HepG2 (cell line): ENCODE measurements around the gene YWHAQ. TPM values are rescaled to one million over a fixed set of nuclear protein-coding genes. Genes with fewer than 3 reads are reported as not detected.
"Not testable (repeated sequence)": the region's sequence is repeated elsewhere in the genome, so short reads cannot be mapped to it uniquely, and the experiment has no call there.

ENCODE experiments used
- ATAC-seq: fragments of 200-7000 bp; cut with Tn5 transposase; 3 replicates; pipeline ENCODE4 v1.9.1; 2020; ENCODE audit warnings: mild to moderate bottlenecking, moderate library complexity
- BruUV-seq: library from RNA; stranded (reverse); fragments of 400-500 nt; replicated peaks from 2 replicates; lab custom pipeline; 2021; lab: Mats Ljungman, UMichigan
- CTCF ChIA-PET: fragments of 300-600 bp; formaldehyde crosslinking; extraction: SDS; loops from one replicate; lab custom pipeline; 2021; ENCODE audit warnings: low total read pairs, inconsistent platforms, low intra/inter-chr PET ratio; lab: Yijun Ruan, JAX
- POLR2A ChIA-PET: fragments of 350-600 bp; sonication (Branson Sonifier 250); formaldehyde crosslinking; loops from one replicate; lab custom pipeline; 2020; ENCODE audit warnings: antibody characterized with exemption, inconsistent platforms; lab: Yijun Ruan, JAX
- DNase-seq: peaks from one replicate; pipeline ENCODE4 v3.0.0-alpha.2; 2015; ENCODE audit warnings: low spot score
- FAIRE-seq: peaks from 3 replicates; lab custom pipeline; 2011; peaks lifted over from hg19 to GRCh38; lab: Jason Lieb, UNC
- H2AFZ ChIP-seq: one replicate; pipeline ENCODE4 v1.6.1; 2011; ENCODE audit warnings: low read length, inconsistent platforms
- H3K27ac ChIP-seq: fragments of 300-600 bp; 3 replicates; pipeline ENCODE4 v1.8.0; 2011; ENCODE audit warnings: mixed run types, mild to moderate bottlenecking, mixed read lengths, low read length, inconsistent platforms; ENCODE audit not compliant: insufficient read depth; ENCODE audit errors: extremely low read length
- H3K27me3 ChIP-seq, 2 experiments: fragments of 200-600 bp in 1 of 2; 2 replicates in 1 of 2; 3 replicates in 1 of 2; pipeline versions ENCODE4 v1.6.0 to v1.8.0; 2011; ENCODE audit warnings: low read length in 2 of 2, mild to moderate bottlenecking in 2 of 2, moderate library complexity in 2 of 2, inconsistent platforms in 1 of 2; ENCODE audit not compliant: insufficient read depth in 2 of 2, control insufficient read depth in 1 of 2
- H3K36me3 ChIP-seq, 2 experiments: fragments of 200-600 bp in 1 of 2; replicated peaks in 1 of 2; 2 replicates in 1 of 2; 3 replicates in 1 of 2; pipeline versions ENCODE4 v1.5.1 to v1.8.0; 2011; ENCODE audit warnings: low read length in 2 of 2, inconsistent platforms in 1 of 2; ENCODE audit not compliant: insufficient read depth in 2 of 2, control insufficient read depth in 1 of 2
- H3K4me1 ChIP-seq: 2 replicates; pipeline ENCODE4 v1.5.1; 2012; ENCODE audit warnings: low read length, inconsistent platforms; ENCODE audit not compliant: insufficient read depth
- H3K4me2 ChIP-seq: 2 replicates; pipeline ENCODE4 v1.6.0; 2011; ENCODE audit warnings: low read depth, low read length, inconsistent platforms
- H3K4me3 ChIP-seq, 3 experiments: fragments of 200-600 bp in 1 of 3; sonication (generic), shearing (Covaris generic) in 1 of 3; replicated peaks in 1 of 3; 2 replicates each; pipeline ENCODE4 v1.5.1; 2011 to 2016; ENCODE audit warnings: low read length in 3 of 3, inconsistent platforms in 2 of 3, low read depth in 2 of 3, mild to moderate bottlenecking in 2 of 3, control low read depth in 1 of 3, mixed read lengths in 1 of 3; ENCODE audit not compliant: insufficient read depth in 1 of 3
- H3K79me2 ChIP-seq: one replicate; pipeline ENCODE4 v1.6.1; 2011; ENCODE audit warnings: low read length, inconsistent platforms; ENCODE audit not compliant: insufficient read depth
- H3K9ac ChIP-seq: 2 replicates; pipeline ENCODE4 v1.6.0; 2011; ENCODE audit warnings: mild to moderate bottlenecking, low read depth, low read length, inconsistent platforms; ENCODE audit not compliant: insufficient read depth
- H3K9me3 ChIP-seq: 2 replicates; pipeline ENCODE4 v1.5.1; 2012; ENCODE audit warnings: mild to moderate bottlenecking, low read length
- H4K20me1 ChIP-seq: 2 replicates; pipeline ENCODE4 v1.6.0; 2011; ENCODE audit warnings: inconsistent platforms, mild to moderate bottlenecking, low read length, moderate library complexity; ENCODE audit not compliant: insufficient read depth
- HNF4A ChIP-seq: sonication (generic); formaldehyde crosslinking; IDR thresholded peaks from 2 replicates; pipeline ENCODE4 v1.4.0; 2020; ENCODE audit warnings: missing genetic modification reagents
- RBM22 ChIP-seq: fragments of 200-400 bp; formaldehyde crosslinking; optimal IDR thresholded peaks from 2 replicates; pipeline ENCODE3; 2017; ENCODE audit warnings: mild to moderate bottlenecking, low read length, moderate library complexity
- XBP1 ChIP-seq: sonication (generic); formaldehyde crosslinking; IDR thresholded peaks from 2 replicates; pipeline ENCODE4 v1.5.0; 2020; ENCODE audit warnings: missing genetic modification reagents
- ZBTB14 ChIP-seq: sonication (generic); formaldehyde crosslinking; IDR thresholded peaks from 2 replicates; pipeline ENCODE4 v1.4.0; 2020; ENCODE audit warnings: missing genetic modification reagents
- ZBTB33 ChIP-seq: sonication (generic); formaldehyde crosslinking; IDR thresholded peaks from 2 replicates; pipeline ENCODE4 v1.4.0; 2020; ENCODE audit warnings: missing genetic modification reagents
- ZFP41 ChIP-seq: sonication (generic); formaldehyde crosslinking; IDR thresholded peaks from 2 replicates; pipeline ENCODE4 v1.4.0; 2020; ENCODE audit warnings: mild to moderate bottlenecking, missing genetic modification reagents, borderline replicate concordance
- ZNF18 ChIP-seq: sonication (generic); formaldehyde crosslinking; IDR thresholded peaks from 2 replicates; pipeline ENCODE4 v1.8.0; 2022; ENCODE audit warnings: mild to moderate bottlenecking, missing genetic modification reagents; ENCODE audit not compliant: insufficient replicate concordance
- ZNF441 ChIP-seq: sonication (generic); formaldehyde crosslinking; IDR thresholded peaks from 2 replicates; pipeline ENCODE4 v1.7.0; 2021; ENCODE audit warnings: missing genetic modification reagents, borderline replicate concordance
- ZNF879 ChIP-seq: sonication (generic); formaldehyde crosslinking; IDR thresholded peaks from 2 replicates; pipeline ENCODE4 v1.8.1; 2023; ENCODE audit warnings: missing genetic modification reagents
- WGBS: methylation state at CpG from one replicate; pipeline ENCODE4 v1.1.6; 2017; ENCODE audit warnings: low lambda C conversion rate; 5-methylcytosine and 5-hydroxymethylcytosine counted together
- in situ Hi-C: cut with HindIII; loops from 2 replicates; pipeline ENCODE4 v1.10.0; 2017; ENCODE audit warnings: low pct_unique_long_range_greater_than_20kb; ENCODE audit not compliant: extremely low pct_ligation_motif_present
- intact Hi-C: fragments of 100-400 bp; cut with micrococcal nuclease; formaldehyde crosslinking; loops from one replicate; pipeline ENCODE4 v1.10.0; 2022; ENCODE audit not compliant: unreplicated experiment
- polyA plus RNA-seq, 8 experiments: library from polyadenylated mRNA; depleted of rRNA in 3 of 8; stranded (reverse) in 7 of 8; unstranded in 1 of 8; fragments of >200 nt; fragmentation: Illumina TruSeq in 4 of 8; extraction: Trizol in 4 of 8; gene quantifications; 2 replicates each; pipeline versions ENCODE4 v1.2.1 to v1.2.3, GENCODE V29; 2011 to 2016; ENCODE audit warnings: low read depth in 4 of 8, missing spikeins in 1 of 8, mixed read lengths in 1 of 8; ENCODE audit not compliant: insufficient read depth in 1 of 8
- total RNA-seq, 5 experiments: library from RNA; depleted of rRNA; stranded (reverse); fragments of >200 nt; fragmentation: Illumina TruSeq; extraction: Trizol; gene quantifications; 2 replicates each; pipeline ENCODE4 v1.2.3, GENCODE V29; 2016; ENCODE audit warnings: low read depth in 1 of 5

Gene YWHAQ
- total and polyA plus RNA-seq, 2 of the 13 experiments (the other 11 are each of a cell fraction or from before 2014, with no cell fraction given): 160 to 304 TPM

DNA sequence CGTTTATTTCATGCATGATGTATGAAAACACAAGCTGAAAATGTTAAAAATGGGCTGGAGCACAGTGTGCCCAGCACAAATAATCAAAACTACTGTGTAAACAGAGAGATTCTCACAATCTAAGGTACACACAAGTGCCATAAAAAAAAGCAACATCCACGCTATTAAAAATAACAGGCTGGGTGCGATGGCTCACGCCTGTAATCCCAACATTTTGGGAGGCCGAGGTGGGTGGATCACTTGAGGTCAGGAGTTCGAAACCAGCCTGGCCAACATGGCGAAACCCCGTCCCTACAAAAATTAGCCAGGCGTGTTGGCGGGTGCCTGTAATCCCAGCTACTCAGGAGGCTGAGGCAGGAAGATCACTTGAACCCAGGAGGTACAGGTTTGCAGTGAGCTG is 22.3 kb downstream of the YWHAQ start:
- peak; percentile 40 for TF ChIP-seq RBM22
- TF ChIP-seq ZBTB33: 0 out of 2 replicates have a peak, but pooled peaks have one; percentile 21
- H3K27me3 ChIP-seq, H3K27ac ChIP-seq, CTCF ChIA-PET, DNase-seq, ATAC-seq, H3K36me3 ChIP-seq, H3K4me2 ChIP-seq, POLR2A ChIA-PET, FAIRE-seq, H2AFZ ChIP-seq, H3K9me3 ChIP-seq, in situ Hi-C loops, intact Hi-C loops, H3K9ac ChIP-seq, BruUV-seq, H3K4me3 ChIP-seq: not testable (repeated sequence)
- WGBS: 96% methylated on average over 10 of the region's 10 CpGs
- Histone ChIP-seq H4K20me1 (peaks cover 53% of the 10 kb centered on the region), H3K79me2 (peaks cover 98% of the 10 kb centered on the region), H3K4me1 (peaks cover 49% of the 10 kb centered on the region)

DNA sequence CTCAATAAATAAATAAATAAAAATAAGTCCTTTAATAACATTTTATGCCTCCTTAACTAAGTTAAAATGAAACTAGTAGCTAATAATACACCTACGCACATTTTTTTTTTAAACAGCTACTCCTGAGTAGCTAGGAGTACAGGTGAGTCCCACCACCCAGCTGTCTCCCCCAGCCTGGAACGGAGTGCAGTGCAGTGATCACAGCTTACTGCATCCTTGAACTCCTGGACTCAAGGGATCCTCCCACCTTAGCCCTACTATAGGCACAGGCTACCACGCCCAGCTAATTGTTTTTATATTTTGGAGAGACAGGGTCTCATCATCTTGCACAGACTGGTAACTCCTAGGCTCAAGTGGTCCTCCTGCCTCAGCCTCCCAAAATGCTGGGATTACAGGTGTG is 28.4 kb downstream of the YWHAQ start:
- in situ Hi-C loops (no loop called here), intact Hi-C loops (no loop called here)
- POLR2A ChIA-PET: interaction anchor here (1.4 to 1.8 kb wide), 2 partner anchors 27 to 29 kb away, joined by 3 to 5 read pairs; partner anchors contain the start of gene YWHAQ
- no peak overlapping the region; the same call in 1 of the 2 replicates for H3K4me2 ChIP-seq
- CTCF ChIA-PET: no interaction called here
- no peak for TF ChIP-seq ZFP41 (CRISPR knock-in tag)
- TF ChIP-seq ZNF879 (CRISPR knock-in tag): no peak
- TF ChIP-seq ZBTB14 (CRISPR knock-in tag): no peak
- TF ChIP-seq XBP1: no peak
- TF ChIP-seq HNF4A (CRISPR knock-in tag): peak; percentile 66
- no peak for TF ChIP-seq ZNF441 (CRISPR knock-in tag)
- peak; percentile 25 for TF ChIP-seq ZNF18 (CRISPR knock-in tag)
- peaks cover 14% of the 10 kb centered on the region; the same call in 1 of the 2 replicates for H3K9me3 ChIP-seq
- no peak overlapping the region for H3K27ac ChIP-seq
- no peak for FAIRE-seq
- H2AFZ ChIP-seq: no peak overlapping the region
- H3K79me2 ChIP-seq: peaks cover 91% of the 10 kb centered on the region
- peaks cover 36% of the 10 kb centered on the region for H3K4me1 ChIP-seq
- no peak for DNase-seq
- no peak overlapping the region for H3K4me3 ChIP-seq
- WGBS: 85% methylated on average over 3 of the region's 3 CpGs
- peaks cover 22% of the 10 kb centered on the region for H4K20me1 ChIP-seq
- peak; percentile 58 for ATAC-seq
- H3K36me3 ChIP-seq: peaks cover 13 to 28% of the 10 kb centered on the region in 2 experiments
- no peak overlapping the region for H3K9ac ChIP-seq
- no peaks in the 10 kb centered on the region for H3K27me3 ChIP-seq
- no TSS peak for BruUV-seq
